WERI-Rb-1 (cell line): ENCODE data around the gene SLC48A1.
A peak's percentile ranks its signal among the peaks of the same experiment; 100 is the strongest.

ENCODE experiments used
- DNase-seq: peaks from one replicate; pipeline ENCODE4 v3.0.0-alpha.2; 2020
- H3K27ac ChIP-seq: fragments of 250-450 bp; sonication (Bioruptor Pico); 2 replicates; pipeline ENCODE4 v1.5.1; 2020; ENCODE audit warnings: mild to moderate bottlenecking, moderate library complexity
- H3K27me3 ChIP-seq: fragments of 250-450 bp; sonication (Bioruptor Pico); 2 replicates; pipeline ENCODE4 v1.5.1; 2021; ENCODE audit warnings: mild to moderate bottlenecking, low read depth, moderate library complexity; ENCODE audit not compliant: insufficient read depth, severe bottlenecking
- H3K36me3 ChIP-seq: fragments of 250-450 bp; sonication (Bioruptor Pico); 2 replicates; pipeline ENCODE4 v1.5.1; 2020; ENCODE audit warnings: mild to moderate bottlenecking, moderate library complexity
- H3K4me3 ChIP-seq: 2 replicates; pipeline ENCODE4 v1.5.1; 2011; ENCODE audit warnings: low read depth, mild to moderate bottlenecking, control low read depth, low read length
- H3K9me3 ChIP-seq: fragments of 250-450 bp; sonication (Bioruptor Pico); 2 replicates; pipeline ENCODE4 v1.5.1; 2021; ENCODE audit warnings: mild to moderate bottlenecking, moderate library complexity; ENCODE audit not compliant: severe bottlenecking
- TF ChIP-seq, protein P1 (sequence below): IDR thresholded peaks from 2 replicates; pipeline ENCODE4 v1.5.1; 2011; ENCODE audit warnings: low read depth, mild to moderate bottlenecking, control low read depth, inconsistent platforms, low read length

SLC48A1 gene

DNA sequence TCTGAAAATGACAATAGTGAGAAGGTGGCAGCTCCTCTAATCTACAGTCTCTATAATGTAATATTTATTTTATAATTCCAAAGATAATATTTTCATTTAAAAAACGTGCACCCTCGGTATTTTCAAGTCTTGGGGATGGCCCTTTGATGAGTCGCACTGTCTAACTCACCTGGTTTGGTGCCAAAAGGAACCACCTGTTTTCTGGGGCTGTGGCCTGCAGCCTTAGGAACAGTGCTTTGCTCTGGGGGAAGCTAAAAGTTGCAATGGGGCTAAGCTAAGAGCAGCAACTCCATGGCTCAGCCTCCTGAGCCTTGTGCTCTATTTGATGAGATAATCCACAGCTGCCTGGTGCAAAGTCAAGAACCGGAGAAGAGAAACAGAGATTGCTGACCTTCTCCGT is 41.3 kb upstream of the SLC48A1 start:
- Histone ChIP-seq H3K36me3 (no peaks in the 10 kb centered on the region), H3K9me3 (no peaks in the 10 kb centered on the region), H3K27me3 (no peaks in the 10 kb centered on the region), H3K27ac (no peak overlapping the region), H3K4me3 (no peak overlapping the region)
- DNase-seq: no peak
- TF ChIP-seq, protein P1, sequence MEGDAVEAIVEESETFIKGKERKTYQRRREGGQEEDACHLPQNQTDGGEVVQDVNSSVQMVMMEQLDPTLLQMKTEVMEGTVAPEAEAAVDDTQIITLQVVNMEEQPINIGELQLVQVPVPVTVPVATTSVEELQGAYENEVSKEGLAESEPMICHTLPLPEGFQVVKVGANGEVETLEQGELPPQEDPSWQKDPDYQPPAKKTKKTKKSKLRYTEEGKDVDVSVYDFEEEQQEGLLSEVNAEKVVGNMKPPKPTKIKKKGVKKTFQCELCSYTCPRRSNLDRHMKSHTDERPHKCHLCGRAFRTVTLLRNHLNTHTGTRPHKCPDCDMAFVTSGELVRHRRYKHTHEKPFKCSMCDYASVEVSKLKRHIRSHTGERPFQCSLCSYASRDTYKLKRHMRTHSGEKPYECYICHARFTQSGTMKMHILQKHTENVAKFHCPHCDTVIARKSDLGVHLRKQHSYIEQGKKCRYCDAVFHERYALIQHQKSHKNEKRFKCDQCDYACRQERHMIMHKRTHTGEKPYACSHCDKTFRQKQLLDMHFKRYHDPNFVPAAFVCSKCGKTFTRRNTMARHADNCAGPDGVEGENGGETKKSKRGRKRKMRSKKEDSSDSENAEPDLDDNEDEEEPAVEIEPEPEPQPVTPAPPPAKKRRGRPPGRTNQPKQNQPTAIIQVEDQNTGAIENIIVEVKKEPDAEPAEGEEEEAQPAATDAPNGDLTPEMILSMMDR: no peak

DNA sequence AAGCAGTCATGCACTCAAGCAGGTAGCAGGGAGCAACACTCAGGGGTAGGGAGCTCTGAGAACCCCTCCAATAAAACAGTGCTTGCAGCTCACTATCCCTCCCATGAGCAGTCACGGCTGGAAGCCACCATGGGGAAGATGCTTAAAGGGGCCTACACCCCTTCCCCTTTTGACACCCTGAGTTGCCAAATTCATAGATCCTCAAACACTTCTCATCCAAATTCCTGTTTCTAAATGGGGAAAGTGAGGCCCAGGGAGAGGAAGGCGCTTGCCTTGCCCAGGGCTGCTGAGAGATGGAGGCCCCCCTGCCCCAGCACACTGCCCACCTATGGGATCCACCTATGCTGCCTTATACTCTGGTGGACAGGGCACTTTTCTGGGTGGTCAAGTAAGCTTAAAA is 40.5 kb upstream of the SLC48A1 start:
- H3K27me3 ChIP-seq: no peaks in the 10 kb centered on the region
- H3K27ac ChIP-seq: no peak overlapping the region
- no peak overlapping the region for H3K4me3 ChIP-seq
- H3K9me3 ChIP-seq: no peaks in the 10 kb centered on the region
- no peaks in the 10 kb centered on the region for H3K36me3 ChIP-seq
- no peak for DNase-seq
- TF ChIP-seq, protein P1: no peak

DNA sequence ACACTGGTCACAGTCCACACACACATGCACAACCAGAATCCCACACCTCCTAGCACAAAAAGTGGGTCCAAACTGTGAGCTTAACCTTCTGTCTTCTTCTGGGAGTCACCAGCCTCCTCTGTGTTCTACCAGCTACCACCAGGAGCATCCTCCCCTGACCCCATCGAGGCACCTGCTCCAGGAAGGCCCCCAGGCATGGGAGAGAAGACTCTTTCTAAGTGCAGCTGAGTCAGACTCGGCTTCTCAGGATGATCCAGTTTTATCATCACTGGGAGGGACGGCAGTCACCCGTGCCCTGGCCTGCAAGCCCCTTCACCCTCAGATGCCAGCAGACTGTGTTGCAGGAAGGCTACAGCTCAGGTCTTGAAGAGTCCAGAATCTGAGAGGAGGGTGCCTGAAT is 39.9 kb upstream of the SLC48A1 start:
- Histone ChIP-seq H3K9me3 (no peaks in the 10 kb centered on the region), H3K36me3 (no peaks in the 10 kb centered on the region), H3K27ac (no peak overlapping the region), H3K4me3 (no peak overlapping the region), H3K27me3 (no peaks in the 10 kb centered on the region)
- TF ChIP-seq, protein P1: no peak
- no peak for DNase-seq

DNA sequence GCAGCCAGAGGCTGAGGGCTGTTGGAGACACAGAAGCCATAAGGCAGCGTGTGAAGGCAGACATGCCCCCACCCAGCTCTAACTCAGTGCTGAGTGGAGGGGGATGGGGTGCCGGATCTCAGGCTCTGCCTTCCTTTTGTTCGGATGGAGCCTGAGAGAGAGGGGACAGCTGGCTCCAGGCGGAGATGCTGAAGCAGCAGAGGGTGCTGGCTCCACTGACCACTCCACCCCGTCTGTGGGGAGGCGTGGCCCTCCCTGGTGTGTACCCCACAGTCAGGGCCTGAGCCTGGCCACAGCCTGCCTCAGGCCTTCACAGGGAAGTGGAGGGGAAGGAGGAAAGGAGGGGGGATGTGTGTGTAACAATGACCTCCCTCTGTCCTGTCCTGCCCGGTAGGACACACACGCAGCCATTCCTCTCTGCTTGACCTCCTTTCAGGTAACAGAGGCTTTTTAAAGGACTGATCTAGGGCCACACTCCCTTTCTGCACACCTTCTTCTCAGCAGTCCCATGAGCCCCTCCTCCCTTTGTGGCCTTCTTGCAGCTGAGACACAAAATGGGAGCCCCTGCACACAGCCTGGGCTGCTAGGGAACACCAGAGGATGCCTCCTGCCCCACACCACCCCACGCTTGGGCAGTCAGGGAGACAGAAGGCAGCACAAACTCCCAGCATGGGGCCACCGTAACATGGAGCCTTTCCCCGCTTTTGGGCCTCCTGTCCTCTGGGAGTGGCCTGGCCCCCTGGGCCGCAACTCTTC is 38.1 kb upstream of the SLC48A1 start:
- Histone ChIP-seq H3K9me3 (no peaks in the 10 kb centered on the region), H3K4me3 (no peak overlapping the region), H3K36me3 (no peaks in the 10 kb centered on the region), H3K27me3 (no peaks in the 10 kb centered on the region), H3K27ac (peak overlapping the region; percentile 36)
- peak; percentile 63 for DNase-seq
- TF ChIP-seq, protein P1: no peak

DNA sequence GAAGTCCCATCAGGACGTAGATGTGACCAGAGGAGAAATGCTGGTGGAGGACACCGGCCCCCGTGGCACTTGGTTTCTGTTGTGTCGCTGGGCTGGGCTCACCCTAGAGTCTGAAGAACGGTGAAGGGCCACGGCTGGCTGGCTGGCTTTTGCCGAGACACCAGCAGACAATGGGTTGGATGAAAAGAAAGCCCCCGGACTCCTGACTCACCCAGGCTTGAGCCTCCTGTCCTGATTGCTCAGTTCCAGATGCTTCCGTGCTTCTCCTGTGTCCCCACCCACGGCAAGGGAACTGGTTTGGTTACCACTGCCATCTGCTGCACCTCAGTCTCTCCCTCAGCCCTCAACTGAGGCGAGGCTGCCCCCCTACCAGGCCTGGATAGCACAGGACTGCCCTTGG is 37.4 kb upstream of the SLC48A1 start:
- no peak for DNase-seq
- no peaks in the 10 kb centered on the region for H3K9me3 ChIP-seq
- no peaks in the 10 kb centered on the region for H3K27me3 ChIP-seq
- H3K36me3 ChIP-seq: no peaks in the 10 kb centered on the region
- H3K27ac ChIP-seq: no peak overlapping the region; the same call in 1 of the 2 replicates
- TF ChIP-seq, protein P1: no peak
- no peak overlapping the region for H3K4me3 ChIP-seq

DNA sequence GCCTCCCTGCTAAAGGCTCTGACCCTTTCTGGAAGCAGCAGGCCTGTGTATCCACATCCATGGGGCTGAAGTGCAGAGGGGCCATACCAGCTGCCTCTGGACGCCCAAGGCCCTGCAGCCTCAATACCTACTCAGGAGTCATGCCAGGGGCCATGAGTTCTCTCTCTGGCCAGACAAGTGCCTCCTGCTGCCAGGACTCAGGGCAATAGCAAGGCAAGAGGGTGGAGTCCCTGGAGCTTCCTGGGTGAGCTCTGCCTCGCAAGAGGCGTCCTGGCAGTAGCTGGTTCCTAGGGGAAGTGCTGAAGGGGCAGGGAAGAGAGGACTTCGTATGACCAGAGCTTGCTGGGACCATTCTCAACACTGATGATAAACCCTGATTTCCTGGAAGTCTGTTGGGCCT is 36.8 kb upstream of the SLC48A1 start:
- TF ChIP-seq, protein P1: no peak
- H3K27ac ChIP-seq: no peak overlapping the region
- H3K27me3 ChIP-seq: no peaks in the 10 kb centered on the region

More for the DNA sequence above, 36.8 kb upstream of the SLC48A1 start:
- H3K36me3 ChIP-seq: no peaks in the 10 kb centered on the region
- H3K4me3 ChIP-seq: no peak overlapping the region
- no peak for DNase-seq
- no peaks in the 10 kb centered on the region for H3K9me3 ChIP-seq
